Measurements from ENCODE around the gene DFFB.

DNA sequence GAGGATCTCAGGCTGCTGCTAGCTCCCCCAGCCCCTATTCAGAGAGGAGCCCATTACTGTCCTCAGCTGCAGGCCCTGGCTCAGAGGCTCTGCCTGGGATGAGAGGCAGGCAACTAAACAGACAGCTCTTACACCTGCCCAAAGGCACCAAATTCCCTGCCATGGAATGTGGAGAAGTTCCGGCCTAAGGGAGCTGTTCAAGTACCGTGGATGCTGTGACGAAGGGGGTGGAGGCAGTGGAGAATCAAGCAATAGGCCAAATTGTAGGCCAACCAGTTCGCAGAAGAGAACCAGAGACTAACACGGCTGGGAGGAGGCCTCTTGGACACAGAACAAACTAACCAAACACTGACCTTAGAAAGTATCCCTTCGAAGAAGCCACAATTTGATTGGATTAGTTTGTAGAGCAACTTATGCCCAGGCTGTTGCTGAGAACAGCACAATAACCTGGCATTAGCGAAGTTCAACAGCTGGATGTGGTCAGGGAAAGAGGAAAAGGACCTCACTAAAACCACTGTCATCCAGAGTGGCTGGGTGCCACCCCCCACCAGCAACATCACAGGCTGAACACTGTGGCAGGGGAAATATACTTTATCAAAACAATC, 39.2 kb downstream of the DFFB start:
- TF ChIP-seq, protein P1, sequence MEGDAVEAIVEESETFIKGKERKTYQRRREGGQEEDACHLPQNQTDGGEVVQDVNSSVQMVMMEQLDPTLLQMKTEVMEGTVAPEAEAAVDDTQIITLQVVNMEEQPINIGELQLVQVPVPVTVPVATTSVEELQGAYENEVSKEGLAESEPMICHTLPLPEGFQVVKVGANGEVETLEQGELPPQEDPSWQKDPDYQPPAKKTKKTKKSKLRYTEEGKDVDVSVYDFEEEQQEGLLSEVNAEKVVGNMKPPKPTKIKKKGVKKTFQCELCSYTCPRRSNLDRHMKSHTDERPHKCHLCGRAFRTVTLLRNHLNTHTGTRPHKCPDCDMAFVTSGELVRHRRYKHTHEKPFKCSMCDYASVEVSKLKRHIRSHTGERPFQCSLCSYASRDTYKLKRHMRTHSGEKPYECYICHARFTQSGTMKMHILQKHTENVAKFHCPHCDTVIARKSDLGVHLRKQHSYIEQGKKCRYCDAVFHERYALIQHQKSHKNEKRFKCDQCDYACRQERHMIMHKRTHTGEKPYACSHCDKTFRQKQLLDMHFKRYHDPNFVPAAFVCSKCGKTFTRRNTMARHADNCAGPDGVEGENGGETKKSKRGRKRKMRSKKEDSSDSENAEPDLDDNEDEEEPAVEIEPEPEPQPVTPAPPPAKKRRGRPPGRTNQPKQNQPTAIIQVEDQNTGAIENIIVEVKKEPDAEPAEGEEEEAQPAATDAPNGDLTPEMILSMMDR (conservative IDR thresholded peaks at IDR 0.05) = no peak
- TF ChIP-seq ZFX (IDR thresholded peaks at IDR 0.05) = no peak

Measured in C4-2B (cell line).